ENCODE results near the gene ADAMTS9. TPM values are rescaled to one million over a fixed set of nuclear protein-coding genes. Genes with fewer than 3 reads are reported as not detected.

Gene ADAMTS9
- total and polyA plus RNA-seq, 2 of the 13 experiments (the other 11 are each of a cell fraction or from before 2014, with no cell fraction given), result 0.02 to 0.09 TPM

GRCh38 chr3:64578797-64579196 is 109.0 kb downstream of the ADAMTS9 start:
- in situ Hi-C loops (cut with HindIII; ENCODE audit: extremely low pct_ligation_motif_present, low pct_unique_long_range_greater_than_20kb), result no loop called here
- intact Hi-C loops (cut with micrococcal nuclease; ENCODE audit: unreplicated experiment), result no loop called here
- CTCF ChIA-PET (ENCODE audit: low intra/inter-chr PET ratio, low total read pairs), result no interaction called here

DNA sequence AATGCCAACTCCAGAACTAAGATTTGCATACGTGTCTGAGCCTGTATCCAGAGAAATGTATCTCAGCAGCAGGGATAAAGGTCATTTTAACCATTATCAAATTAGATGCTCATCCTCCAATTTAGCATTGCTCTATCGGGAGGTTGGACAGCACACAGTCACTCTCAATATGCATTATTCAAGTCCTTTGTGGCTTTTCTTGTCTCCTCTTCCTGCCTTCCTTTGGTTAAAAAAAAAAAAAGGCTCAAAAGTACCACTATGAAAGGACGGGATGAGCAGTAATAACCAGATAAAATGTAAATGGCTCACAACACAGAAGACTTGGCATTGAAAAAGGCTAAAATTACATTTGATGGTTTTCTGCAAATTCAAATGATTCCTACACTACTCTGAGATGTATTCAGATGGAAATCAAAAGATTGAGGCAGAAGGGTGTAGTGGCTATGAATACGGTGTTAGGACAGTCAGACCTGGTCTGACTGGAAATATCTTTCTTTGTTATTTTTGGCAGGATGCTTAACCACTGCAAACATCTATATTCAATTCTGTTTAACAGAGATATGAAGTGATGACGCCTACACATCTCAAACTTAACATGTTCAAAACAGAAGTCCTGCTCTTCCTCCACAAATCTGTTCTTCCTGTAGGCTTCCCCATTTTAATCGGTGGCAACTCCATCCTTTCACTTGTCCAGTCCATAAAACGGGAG is 109.6 kb downstream of the ADAMTS9 start:
- Histone ChIP-seq H4K20me1 (ENCODE audit: insufficient read depth, low read length) (no peaks in the 10 kb centered on the region), H3K27me3 (ENCODE audit: control insufficient read depth in 1 of 2, insufficient read depth in 2 of 2, low read length in 2 of 2) (no peaks in the 10 kb centered on the region), H3K27ac (ENCODE audit: extremely low read length, insufficient read depth, low read length) (no peak overlapping the region), H3K4me2 (ENCODE audit: low read depth, low read length) (no peak overlapping the region), H3K4me1 (ENCODE audit: insufficient read depth, low read length) (no peaks in the 10 kb centered on the region), H3K36me3 (replicated peaks in 1 of 2; ENCODE audit: control insufficient read depth in 1 of 2, insufficient read depth in 2 of 2, low read length in 2 of 2) (no peaks in the 10 kb centered on the region), H3K9me3 (ENCODE audit: low read length) (no peaks in the 10 kb centered on the region), H3K4me3 (replicated peaks in 1 of 3; ENCODE audit: insufficient read depth in 1 of 3, low read depth in 2 of 3, low read length in 3 of 3) (no peak overlapping the region), H3K79me2 (ENCODE audit: insufficient read depth, low read length) (no peaks in the 10 kb centered on the region), H3K9ac (ENCODE audit: insufficient read depth, low read depth, low read length) (no peak overlapping the region), H2AFZ (ENCODE audit: low read length) (no peak overlapping the region)
- ATAC-seq, result no peak
- TF ChIP-seq ZSCAN21 (CRISPR knock-in tag; IDR thresholded peaks at IDR 0.05; ENCODE audit: borderline replicate concordance), result no peak
- no peak for TF ChIP-seq ZNF547 (CRISPR knock-in tag; IDR thresholded peaks at IDR 0.05)
- 44% methylated on average over 7 of the region's 7 CpGs for WGBS (ENCODE audit: low lambda C conversion rate)
- intact Hi-C loops (cut with micrococcal nuclease; ENCODE audit: unreplicated experiment) (no loop called here), in situ Hi-C loops (cut with HindIII; ENCODE audit: extremely low pct_ligation_motif_present, low pct_unique_long_range_greater_than_20kb) (no loop called here)
- no peak for FAIRE-seq
- CTCF ChIA-PET (ENCODE audit: low intra/inter-chr PET ratio, low total read pairs), result no interaction called here
- POLR2A ChIA-PET, result no interaction called here
- no peak for DNase-seq (ENCODE audit: low spot score)
- BruUV-seq (replicated peaks), result no TSS peak

More at GRCh38 chr3:64578797-64579196, 109.0 kb downstream of the ADAMTS9 start:
- no peak for DNase-seq (ENCODE audit: low spot score)
- FAIRE-seq, result no peak
- POLR2A ChIA-PET, result no interaction called here
- Histone ChIP-seq H3K36me3 (replicated peaks in 1 of 2; ENCODE audit: control insufficient read depth in 1 of 2, insufficient read depth in 2 of 2, low read length in 2 of 2) (no peaks in the 10 kb centered on the region), H3K4me3 (replicated peaks in 1 of 3; ENCODE audit: insufficient read depth in 1 of 3, low read depth in 2 of 3, low read length in 3 of 3) (no peak overlapping the region), H3K4me2 (ENCODE audit: low read depth, low read length) (no peak overlapping the region), H2AFZ (ENCODE audit: low read length) (no peak overlapping the region), H3K79me2 (ENCODE audit: insufficient read depth, low read length) (no peaks in the 10 kb centered on the region), H3K9me3 (ENCODE audit: low read length) (no peaks in the 10 kb centered on the region), H3K27ac (ENCODE audit: extremely low read length, insufficient read depth, low read length) (no peak overlapping the region), H3K9ac (ENCODE audit: insufficient read depth, low read depth, low read length) (no peak overlapping the region), H3K27me3 (ENCODE audit: control insufficient read depth in 1 of 2, insufficient read depth in 2 of 2, low read length in 2 of 2) (no peaks in the 10 kb centered on the region), H4K20me1 (ENCODE audit: insufficient read depth, low read length) (no peaks in the 10 kb centered on the region), H3K4me1 (ENCODE audit: insufficient read depth, low read length) (no peaks in the 10 kb centered on the region)
- WGBS (ENCODE audit: low lambda C conversion rate), result 42% methylated on average over 3 of the region's 3 CpGs
- no TSS peak for BruUV-seq (replicated peaks)
- no peak for TF ChIP-seq NCOA1 (CRISPR knock-in tag; IDR thresholded peaks at IDR 0.05)
- TF ChIP-seq ZNF549 (CRISPR knock-in tag; IDR thresholded peaks at IDR 0.05), result no peak
- TF ChIP-seq KLF15 (CRISPR knock-in tag; IDR thresholded peaks at IDR 0.05; ENCODE audit: borderline replicate concordance), result no peak
- TF ChIP-seq ZNF878 (CRISPR knock-in tag; IDR thresholded peaks at IDR 0.05), result no peak
- TF ChIP-seq ZNF777 (CRISPR knock-in tag; IDR thresholded peaks at IDR 0.05), result no peak
- TF ChIP-seq, protein P1, sequence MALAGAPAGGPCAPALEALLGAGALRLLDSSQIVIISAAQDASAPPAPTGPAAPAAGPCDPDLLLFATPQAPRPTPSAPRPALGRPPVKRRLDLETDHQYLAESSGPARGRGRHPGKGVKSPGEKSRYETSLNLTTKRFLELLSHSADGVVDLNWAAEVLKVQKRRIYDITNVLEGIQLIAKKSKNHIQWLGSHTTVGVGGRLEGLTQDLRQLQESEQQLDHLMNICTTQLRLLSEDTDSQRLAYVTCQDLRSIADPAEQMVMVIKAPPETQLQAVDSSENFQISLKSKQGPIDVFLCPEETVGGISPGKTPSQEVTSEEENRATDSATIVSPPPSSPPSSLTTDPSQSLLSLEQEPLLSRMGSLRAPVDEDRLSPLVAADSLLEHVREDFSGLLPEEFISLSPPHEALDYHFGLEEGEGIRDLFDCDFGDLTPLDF (CRISPR knock-in tag; IDR thresholded peaks at IDR 0.05), result no peak
- no peak for TF ChIP-seq HDAC2 (CRISPR knock-in tag; IDR thresholded peaks at IDR 0.05)
- TF ChIP-seq, protein P2, sequence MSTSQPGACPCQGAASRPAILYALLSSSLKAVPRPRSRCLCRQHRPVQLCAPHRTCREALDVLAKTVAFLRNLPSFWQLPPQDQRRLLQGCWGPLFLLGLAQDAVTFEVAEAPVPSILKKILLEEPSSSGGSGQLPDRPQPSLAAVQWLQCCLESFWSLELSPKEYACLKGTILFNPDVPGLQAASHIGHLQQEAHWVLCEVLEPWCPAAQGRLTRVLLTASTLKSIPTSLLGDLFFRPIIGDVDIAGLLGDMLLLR (CRISPR knock-in tag; IDR thresholded peaks at IDR 0.05), result no peak
- ATAC-seq, result no peak
